H1 (cell line): ENCODE data around the gene GRID2. TPM values are rescaled to one million over a fixed set of nuclear protein-coding genes. Genes with fewer than 3 reads are reported as not detected.

Experiments
- ASH2L ChIP-seq: fragments of 200-600, 300-600 bp; sonication (generic); IDR thresholded peaks from one replicate; pipeline ENCODE4 v1.7.1; 2017; ENCODE audit warnings: low read length
- BCL11A ChIP-seq, 2 experiments: IDR thresholded peaks; one replicate each; pipeline ENCODE4 v1.6.1; 2011; ENCODE audit warnings: low read depth in 2 of 2, low read length in 2 of 2, mild to moderate bottlenecking in 2 of 2
- CBX8 ChIP-seq: fragments of 300-800, 300-1000 bp; sonication (generic); IDR thresholded peaks from 2 replicates; pipeline ENCODE4 v1.7.1; 2016; ENCODE audit warnings: low read depth, low read length, borderline replicate concordance
- GABPA ChIP-seq: IDR thresholded peaks from 2 replicates; pipeline ENCODE4 v1.6.1; 2011; ENCODE audit warnings: mild to moderate bottlenecking, low read length, moderate library complexity, borderline replicate concordance; ENCODE audit not compliant: insufficient read depth
- HDAC2 ChIP-seq, 2 experiments: fragments of 300-600 bp in 1 of 2; sonication (generic) in 1 of 2; IDR thresholded peaks; 2 replicates each; pipeline ENCODE4 v1.6.1; 2011 to 2012; ENCODE audit warnings: low read depth in 2 of 2, low read length in 2 of 2, mild to moderate bottlenecking in 2 of 2, moderate library complexity in 2 of 2, borderline replicate concordance in 1 of 2, inconsistent platforms in 1 of 2
- HDAC6 ChIP-seq: IDR thresholded peaks from one replicate; pipeline ENCODE4 v1.7.1; 2012; ENCODE audit warnings: low read depth, mild to moderate bottlenecking, inconsistent platforms, low read length, moderate library complexity
- TEAD4 ChIP-seq: IDR thresholded peaks from 2 replicates; pipeline ENCODE4 v1.6.1; 2012; ENCODE audit warnings: low read depth, low read length, inconsistent platforms, mixed read lengths
- polyA plus RNA-seq, 7 experiments: library from polyadenylated mRNA; depleted of rRNA in 3 of 7; stranded (reverse) in 5 of 7; unstranded in 2 of 7; fragments of >200 nt in 5 of 7; fragments of 200-250 nt in 2 of 7; gene quantifications; 1 replicate in 5 of 7; 2 replicates in 1 of 7; 4 replicates in 1 of 7; pipeline versions ENCODE4 v1.2.1 to v1.2.3, GENCODE V29; 2011 to 2013; ENCODE audit warnings: missing spikeins in 2 of 7, mixed read lengths in 2 of 7
- total RNA-seq: library from RNA; stranded (reverse); fragmentation: NEBNext Ultra II Directional; extraction: Animal tissue kit (Norgen Biotek cat#: 25700); gene quantifications from 2 replicates; pipeline ENCODE4 v1.2.1, GENCODE V29; 2021
- TF ChIP-seq, protein P1 (sequence below): IDR thresholded peaks from 2 replicates; pipeline ENCODE4 v1.6.1; 2012; ENCODE audit warnings: inconsistent platforms
- TF ChIP-seq, protein P2 (sequence below): IDR thresholded peaks from 2 replicates; pipeline ENCODE4 v1.6.1; 2011; ENCODE audit warnings: low read depth, mild to moderate bottlenecking, low read length; ENCODE audit not compliant: insufficient read depth

GRID2 gene
- total and polyA plus RNA-seq, 2 of the 8 experiments (the other 6 are each of a cell fraction or from before 2014, with no cell fraction given): 31.1 to 81.9 TPM

DNA sequence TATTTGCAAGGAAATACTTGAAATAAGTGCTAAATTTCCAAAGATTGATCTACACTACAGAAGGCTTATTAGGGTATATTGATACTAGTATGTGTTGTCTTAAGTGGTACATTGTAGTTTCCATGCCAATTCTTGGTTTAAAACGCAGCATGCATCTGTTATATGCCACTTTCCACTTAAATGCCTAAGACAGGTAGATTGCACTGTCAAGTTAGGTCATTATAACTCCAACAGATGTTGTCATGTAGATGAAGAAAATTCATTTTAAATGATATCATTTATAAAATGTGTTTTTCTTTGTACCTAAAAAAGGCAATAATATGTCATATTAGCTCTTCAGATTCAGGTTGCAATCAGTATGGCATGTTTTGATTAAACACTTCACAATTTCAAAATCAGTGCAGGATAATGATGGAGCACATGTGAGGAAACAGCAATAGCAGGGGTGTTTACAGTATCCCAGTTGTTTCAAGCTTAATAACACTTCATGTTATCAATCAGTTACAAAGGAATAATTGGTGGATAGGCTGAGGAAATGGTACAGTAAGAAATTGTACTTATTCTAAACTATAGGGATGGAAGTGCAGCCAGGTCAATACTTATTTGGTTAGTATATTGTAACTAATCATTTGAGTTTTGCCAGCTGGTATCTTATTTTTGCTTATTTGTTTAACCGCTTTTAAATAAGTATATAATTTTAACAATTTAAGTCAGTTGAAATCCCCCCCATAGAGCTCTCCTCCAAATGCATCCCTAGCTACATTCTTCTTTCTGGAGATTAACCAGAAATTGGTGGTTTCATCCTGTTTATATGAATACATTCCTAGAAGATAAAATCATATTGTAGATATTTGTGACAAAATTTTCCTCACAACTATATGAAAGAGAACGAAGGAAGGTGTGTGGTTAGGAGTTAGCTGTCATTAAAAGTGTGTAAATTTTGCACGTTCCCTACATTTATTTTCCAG lies 1070.4 kb downstream of the GRID2 start (continued):
- TF ChIP-seq TEAD4 (no peak), ASH2L (no peak), HDAC6 (no peak), CBX8 (no peak), HDAC2 (IDR thresholded peaks at IDR 0.05; ENCODE audit: borderline replicate concordance in 1 of 2, low read depth in 2 of 2, low read length in 2 of 2) (no peak), GABPA (no peak), BCL11A (IDR thresholded peaks at IDR 0.05; ENCODE audit: low read depth in 2 of 2, low read length in 2 of 2) (no peak)
- TF ChIP-seq, protein P1, sequence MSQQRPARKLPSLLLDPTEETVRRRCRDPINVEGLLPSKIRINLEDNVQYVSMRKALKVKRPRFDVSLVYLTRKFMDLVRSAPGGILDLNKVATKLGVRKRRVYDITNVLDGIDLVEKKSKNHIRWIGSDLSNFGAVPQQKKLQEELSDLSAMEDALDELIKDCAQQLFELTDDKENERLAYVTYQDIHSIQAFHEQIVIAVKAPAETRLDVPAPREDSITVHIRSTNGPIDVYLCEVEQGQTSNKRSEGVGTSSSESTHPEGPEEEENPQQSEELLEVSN: no peak
- TF ChIP-seq, protein P2, sequence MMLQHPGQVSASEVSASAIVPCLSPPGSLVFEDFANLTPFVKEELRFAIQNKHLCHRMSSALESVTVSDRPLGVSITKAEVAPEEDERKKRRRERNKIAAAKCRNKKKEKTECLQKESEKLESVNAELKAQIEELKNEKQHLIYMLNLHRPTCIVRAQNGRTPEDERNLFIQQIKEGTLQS: no peak
